Caco-2 (cell line): Measurements from ENCODE around the gene ADD2. TPM values are rescaled to one million over a fixed set of nuclear protein-coding genes. Genes with fewer than 3 reads are reported as not detected.

Experiments used
- BruUV-seq: library from RNA; stranded (reverse); fragments of 400-500 nt; replicated peaks from 2 replicates; lab custom pipeline; 2021; lab: Mats Ljungman, UMichigan
- CTCF ChIA-PET: fragments of 300-600 bp; sonication (Branson Sonifier 250); formaldehyde crosslinking; loops from one replicate; lab custom pipeline; 2022; ENCODE audit warnings: antibody characterized with exemption; lab: Charles Lee
- POLR2A ChIA-PET: fragments of 300-600 bp; sonication (Branson Sonifier 250); formaldehyde crosslinking; loops from one replicate; lab custom pipeline; 2022; ENCODE audit warnings: antibody characterized with exemption; lab: Charles Lee
- DNase-seq, 2 experiments: peaks; one replicate each; pipeline versions ENCODE4 v3.0.0 to v3.0.0-alpha.2; 2020 to 2022
- H3K27me3 ChIP-seq: replicated peaks from 2 replicates; pipeline ENCODE4 v1.6.0; 2011; ENCODE audit warnings: low read length; ENCODE audit not compliant: control insufficient read depth, insufficient read depth
- H3K36me3 ChIP-seq: 2 replicates; pipeline ENCODE4 v1.5.1; 2011; ENCODE audit warnings: low read length; ENCODE audit not compliant: control insufficient read depth, insufficient read depth
- H3K4me1 ChIP-seq: fragments of 250-450 bp; sonication (Bioruptor Pico); 2 replicates; pipeline ENCODE4 v1.5.1; 2020; ENCODE audit warnings: mild to moderate bottlenecking
- H3K4me3 ChIP-seq: 2 replicates; pipeline ENCODE4 v1.5.1; 2011; ENCODE audit warnings: low read depth, mild to moderate bottlenecking, control low read depth, low read length
- H3K9me3 ChIP-seq: fragments of 250-450 bp; sonication (Bioruptor Pico); 2 replicates; pipeline ENCODE4 v1.5.1; 2020; ENCODE audit warnings: mild to moderate bottlenecking, moderate library complexity
- H3K27ac Mint-ChIP-seq: one replicate; pipeline ENCODE4 v1.8.0; 2022; ENCODE audit warnings: mixed read lengths; ENCODE audit not compliant: unreplicated experiment
- H3K27me3 Mint-ChIP-seq: one replicate; pipeline ENCODE4 v1.8.0; 2022; ENCODE audit warnings: mixed read lengths; ENCODE audit not compliant: insufficient read depth, unreplicated experiment
- H3K36me3 Mint-ChIP-seq: one replicate; pipeline ENCODE4 v1.8.0; 2022; ENCODE audit warnings: mild to moderate bottlenecking, mixed read lengths; ENCODE audit not compliant: insufficient read depth, unreplicated experiment
- H3K4me1 Mint-ChIP-seq: one replicate; pipeline ENCODE4 v1.8.0; 2022; ENCODE audit warnings: low read depth, mixed read lengths; ENCODE audit not compliant: unreplicated experiment
- H3K4me3 Mint-ChIP-seq: one replicate; pipeline ENCODE4 v1.8.0; 2022; ENCODE audit warnings: mild to moderate bottlenecking, moderate library complexity, mixed read lengths; ENCODE audit not compliant: unreplicated experiment
- H3K9me3 Mint-ChIP-seq: one replicate; pipeline ENCODE4 v1.8.0; 2022; ENCODE audit warnings: mixed read lengths; ENCODE audit not compliant: unreplicated experiment
- CTCF ChIP-seq, 2 experiments: fragments of 200-600 bp in 1 of 2; IDR thresholded peaks; 1 replicate in 1 of 2; 2 replicates in 1 of 2; pipeline versions ENCODE4 v1.5.1 to v1.8.0; 2011 to 2022; ENCODE audit warnings: antibody characterized with exemption in 1 of 2, control low read depth in 1 of 2, inconsistent platforms in 1 of 2, low read depth in 1 of 2, low read length in 1 of 2, mild to moderate bottlenecking in 1 of 2, moderate library complexity in 1 of 2; ENCODE audit not compliant: insufficient read depth in 1 of 2, severe bottlenecking in 1 of 2, unreplicated experiment in 1 of 2
- intact Hi-C: fragments of 100-400 bp; cut with micrococcal nuclease; formaldehyde crosslinking; loops from one replicate; pipeline ENCODE4 v1.10.0; 2022; ENCODE audit not compliant: unreplicated experiment
- total RNA-seq: library from RNA; stranded (reverse); gene quantifications from 2 replicates; pipeline ENCODE4 v1.2.3, GENCODE V29; 2022

Gene ADD2
- total RNA-seq, 1 experiment from 2014 or later = not detected

GRCh38 chr2:70723286-70723885, 44.6 kb downstream of the ADD2 start:
- no TSS peak for BruUV-seq
- Histone ChIP-seq H3K4me1 (no peaks in the 10 kb centered on the region), H3K9me3 (no peaks in the 10 kb centered on the region), H3K4me3 (no peak overlapping the region), H3K36me3 (no peaks in the 10 kb centered on the region), H3K27me3 (no peaks in the 10 kb centered on the region)
- no peaks in the 10 kb centered on the region for H3K9me3 Mint-ChIP-seq
- intact Hi-C loops = no loop called here
- H3K27ac Mint-ChIP-seq = no peak overlapping the region
- CTCF ChIA-PET = no interaction called here
- no peak for TF ChIP-seq CTCF (IDR thresholded peaks at IDR 0.05; ENCODE audit: insufficient read depth in 1 of 2, low read depth in 1 of 2, low read length in 1 of 2, severe bottlenecking in 1 of 2, unreplicated experiment in 1 of 2)
- no peaks in the 10 kb centered on the region for H3K4me1 Mint-ChIP-seq
- H3K4me3 Mint-ChIP-seq = no peak overlapping the region
- no peak for DNase-seq
- H3K36me3 Mint-ChIP-seq = no peaks in the 10 kb centered on the region
- peaks cover 8% of the 10 kb centered on the region for H3K27me3 Mint-ChIP-seq
- POLR2A ChIA-PET = no interaction called here

GRCh38 chr2:70720124-70720523, 47.9 kb downstream of the ADD2 start:
- Mint-ChIP-seq H3K27ac (no peak overlapping the region), H3K9me3 (no peaks in the 10 kb centered on the region), H3K4me3 (no peak overlapping the region), H3K36me3 (no peaks in the 10 kb centered on the region), H3K27me3 (peaks cover 32% of the 10 kb centered on the region), H3K4me1 (no peaks in the 10 kb centered on the region)
- no peak for TF ChIP-seq CTCF (IDR thresholded peaks at IDR 0.05; ENCODE audit: insufficient read depth in 1 of 2, low read depth in 1 of 2, low read length in 1 of 2, severe bottlenecking in 1 of 2, unreplicated experiment in 1 of 2)
- no peak for DNase-seq
- ChIA-PET POLR2A (no interaction called here), CTCF (no interaction called here)
- no TSS peak for BruUV-seq
- H3K4me1 ChIP-seq = no peaks in the 10 kb centered on the region
- intact Hi-C loops = no loop called here
- peaks cover 3% of the 10 kb centered on the region; the same call in 1 of the 2 replicates for H3K27me3 ChIP-seq
- no peak overlapping the region for H3K4me3 ChIP-seq
- H3K9me3 ChIP-seq = no peaks in the 10 kb centered on the region
- H3K36me3 ChIP-seq = no peaks in the 10 kb centered on the region

GRCh38 chr2:70719231-70719630, 48.8 kb downstream of the ADD2 start:
- no peak overlapping the region for H3K4me3 ChIP-seq
- H3K4me3 Mint-ChIP-seq = no peak overlapping the region
- H3K9me3 ChIP-seq = no peaks in the 10 kb centered on the region
- H3K4me1 ChIP-seq = no peaks in the 10 kb centered on the region
- no TSS peak for BruUV-seq
- POLR2A ChIA-PET = no interaction called here
- no peak for TF ChIP-seq CTCF (IDR thresholded peaks at IDR 0.05; ENCODE audit: insufficient read depth in 1 of 2, low read depth in 1 of 2, low read length in 1 of 2, severe bottlenecking in 1 of 2, unreplicated experiment in 1 of 2)
- H3K4me1 Mint-ChIP-seq = no peaks in the 10 kb centered on the region
- CTCF ChIA-PET = no interaction called here
- H3K27ac Mint-ChIP-seq = no peak overlapping the region
- H3K9me3 Mint-ChIP-seq = no peaks in the 10 kb centered on the region
- no peaks in the 10 kb centered on the region for H3K36me3 ChIP-seq
- intact Hi-C loops = no loop called here
- H3K27me3 ChIP-seq = peaks cover 3% of the 10 kb centered on the region; the same call in 1 of the 2 replicates
- H3K36me3 Mint-ChIP-seq = no peaks in the 10 kb centered on the region
- H3K27me3 Mint-ChIP-seq = peaks cover 37% of the 10 kb centered on the region
- DNase-seq = no peak
